HL-60 (cell line): ENCODE measurements around the gene PTPRT.

ENCODE experiments used
- DNase-seq, 2 experiments: peaks; one replicate each; pipeline ENCODE4 v3.0.0-alpha.2; 2010 to 2020; ENCODE audit warnings: low read depth in 1 of 2, low spot score in 1 of 2
- H3K27ac ChIP-seq: fragments of 250-450 bp; sonication (Bioruptor Pico); replicated peaks from 2 replicates; pipeline ENCODE4 v1.5.1; 2020; ENCODE audit warnings: mild to moderate bottlenecking, moderate library complexity
- H3K27me3 ChIP-seq: fragments of 250-450 bp; sonication (Bioruptor Pico); 2 replicates; pipeline ENCODE4 v1.5.1; 2021; ENCODE audit warnings: mild to moderate bottlenecking, moderate library complexity; ENCODE audit not compliant: insufficient read depth, poor library complexity, severe bottlenecking
- H3K4me3 ChIP-seq: replicated peaks from 2 replicates; pipeline ENCODE4 v1.5.1; 2011; ENCODE audit warnings: mild to moderate bottlenecking, control low read depth, low read length; ENCODE audit not compliant: insufficient read depth
- GABPA ChIP-seq: IDR thresholded peaks from 2 replicates; pipeline ENCODE4 v1.6.1; 2012; ENCODE audit warnings: low read depth
- POLR2AphosphoS5 ChIP-seq: IDR thresholded peaks from 2 replicates; pipeline ENCODE4 v1.6.1; 2012; ENCODE audit warnings: low read depth
- SPI1 ChIP-seq: IDR thresholded peaks from 2 replicates; pipeline ENCODE4 v1.6.1; 2012; ENCODE audit warnings: low read depth, mild to moderate bottlenecking, borderline replicate concordance
- TF ChIP-seq, protein P1 (sequence below): IDR thresholded peaks from 2 replicates; pipeline ENCODE4 v1.6.1; 2012; ENCODE audit warnings: low read depth; ENCODE audit not compliant: insufficient replicate concordance
- TF ChIP-seq, protein P2 (sequence below): IDR thresholded peaks from one replicate; pipeline ENCODE4 v1.5.1; 2011; ENCODE audit warnings: low read length, control low read depth, inconsistent platforms; ENCODE audit not compliant: insufficient read depth

Gene PTPRT

DNA sequence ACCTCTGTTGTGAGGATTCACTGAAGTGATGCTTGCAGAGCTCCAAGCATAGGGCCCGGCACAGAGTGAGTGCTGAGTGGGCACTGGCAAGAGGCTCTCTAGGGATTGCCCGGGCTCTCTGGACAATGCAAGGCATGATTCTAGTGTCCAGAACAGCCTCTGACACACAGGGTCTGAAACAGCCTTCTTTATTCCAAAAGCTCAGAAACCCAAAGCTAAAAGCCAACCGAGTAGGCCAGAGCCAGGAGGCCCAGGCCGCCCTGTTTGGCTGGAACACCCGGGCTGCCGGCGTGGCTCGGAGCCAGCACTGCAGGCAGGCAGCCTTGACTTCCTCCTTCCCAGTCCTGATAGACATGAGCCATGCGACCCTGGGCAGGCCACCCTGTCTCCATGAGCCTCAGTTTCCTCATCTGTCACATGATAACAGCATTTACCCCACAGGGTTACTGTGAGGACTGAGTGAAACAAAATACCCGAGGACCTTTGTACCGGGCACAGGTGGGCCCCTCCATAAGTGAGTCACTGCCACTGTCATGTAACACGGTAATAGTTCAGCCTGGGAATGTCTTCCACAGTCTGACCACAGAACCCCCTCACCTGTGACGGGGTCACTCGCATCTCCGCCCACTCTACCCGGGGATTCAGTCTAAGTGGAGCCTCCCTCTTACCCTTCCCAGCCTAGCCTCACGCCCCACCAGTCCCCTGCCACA, 51.5 kb downstream of the PTPRT start:
- Histone ChIP-seq H3K27ac (no peak overlapping the region), H3K27me3 (no peaks in the 10 kb centered on the region), H3K4me3 (no peak overlapping the region)
- no peak for DNase-seq
- TF ChIP-seq, protein P1, sequence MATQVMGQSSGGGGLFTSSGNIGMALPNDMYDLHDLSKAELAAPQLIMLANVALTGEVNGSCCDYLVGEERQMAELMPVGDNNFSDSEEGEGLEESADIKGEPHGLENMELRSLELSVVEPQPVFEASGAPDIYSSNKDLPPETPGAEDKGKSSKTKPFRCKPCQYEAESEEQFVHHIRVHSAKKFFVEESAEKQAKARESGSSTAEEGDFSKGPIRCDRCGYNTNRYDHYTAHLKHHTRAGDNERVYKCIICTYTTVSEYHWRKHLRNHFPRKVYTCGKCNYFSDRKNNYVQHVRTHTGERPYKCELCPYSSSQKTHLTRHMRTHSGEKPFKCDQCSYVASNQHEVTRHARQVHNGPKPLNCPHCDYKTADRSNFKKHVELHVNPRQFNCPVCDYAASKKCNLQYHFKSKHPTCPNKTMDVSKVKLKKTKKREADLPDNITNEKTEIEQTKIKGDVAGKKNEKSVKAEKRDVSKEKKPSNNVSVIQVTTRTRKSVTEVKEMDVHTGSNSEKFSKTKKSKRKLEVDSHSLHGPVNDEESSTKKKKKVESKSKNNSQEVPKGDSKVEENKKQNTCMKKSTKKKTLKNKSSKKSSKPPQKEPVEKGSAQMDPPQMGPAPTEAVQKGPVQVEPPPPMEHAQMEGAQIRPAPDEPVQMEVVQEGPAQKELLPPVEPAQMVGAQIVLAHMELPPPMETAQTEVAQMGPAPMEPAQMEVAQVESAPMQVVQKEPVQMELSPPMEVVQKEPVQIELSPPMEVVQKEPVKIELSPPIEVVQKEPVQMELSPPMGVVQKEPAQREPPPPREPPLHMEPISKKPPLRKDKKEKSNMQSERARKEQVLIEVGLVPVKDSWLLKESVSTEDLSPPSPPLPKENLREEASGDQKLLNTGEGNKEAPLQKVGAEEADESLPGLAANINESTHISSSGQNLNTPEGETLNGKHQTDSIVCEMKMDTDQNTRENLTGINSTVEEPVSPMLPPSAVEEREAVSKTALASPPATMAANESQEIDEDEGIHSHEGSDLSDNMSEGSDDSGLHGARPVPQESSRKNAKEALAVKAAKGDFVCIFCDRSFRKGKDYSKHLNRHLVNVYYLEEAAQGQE, result no peak
- TF ChIP-seq GABPA (no peak), POLR2AphosphoS5 (no peak), SPI1 (no peak)
- TF ChIP-seq, protein P2, sequence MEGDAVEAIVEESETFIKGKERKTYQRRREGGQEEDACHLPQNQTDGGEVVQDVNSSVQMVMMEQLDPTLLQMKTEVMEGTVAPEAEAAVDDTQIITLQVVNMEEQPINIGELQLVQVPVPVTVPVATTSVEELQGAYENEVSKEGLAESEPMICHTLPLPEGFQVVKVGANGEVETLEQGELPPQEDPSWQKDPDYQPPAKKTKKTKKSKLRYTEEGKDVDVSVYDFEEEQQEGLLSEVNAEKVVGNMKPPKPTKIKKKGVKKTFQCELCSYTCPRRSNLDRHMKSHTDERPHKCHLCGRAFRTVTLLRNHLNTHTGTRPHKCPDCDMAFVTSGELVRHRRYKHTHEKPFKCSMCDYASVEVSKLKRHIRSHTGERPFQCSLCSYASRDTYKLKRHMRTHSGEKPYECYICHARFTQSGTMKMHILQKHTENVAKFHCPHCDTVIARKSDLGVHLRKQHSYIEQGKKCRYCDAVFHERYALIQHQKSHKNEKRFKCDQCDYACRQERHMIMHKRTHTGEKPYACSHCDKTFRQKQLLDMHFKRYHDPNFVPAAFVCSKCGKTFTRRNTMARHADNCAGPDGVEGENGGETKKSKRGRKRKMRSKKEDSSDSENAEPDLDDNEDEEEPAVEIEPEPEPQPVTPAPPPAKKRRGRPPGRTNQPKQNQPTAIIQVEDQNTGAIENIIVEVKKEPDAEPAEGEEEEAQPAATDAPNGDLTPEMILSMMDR, result no peak

- Histone ChIP-seq H3K27me3 (no peaks in the 10 kb centered on the region), H3K27ac (no peak overlapping the region), H3K4me3 (no peak overlapping the region)
- TF ChIP-seq GABPA, result no peak
- TF ChIP-seq, protein P2, result no peak
- no peak for TF ChIP-seq POLR2AphosphoS5
- TF ChIP-seq SPI1, result no peak
- TF ChIP-seq, protein P1, result no peak
- no peak for DNase-seq
Measured at GRCh38 chr20:43137160-43137559, 52.5 kb downstream of the PTPRT start.

- no peak for DNase-seq
Measured at GRCh38 chr20:43124241-43124640, 65.5 kb downstream of the PTPRT start.

More at GRCh38 chr20:43124241-43124640, 65.5 kb downstream of the PTPRT start:
- TF ChIP-seq GABPA, result no peak
- no peak for TF ChIP-seq POLR2AphosphoS5
- no peak for TF ChIP-seq SPI1
- TF ChIP-seq, protein P1, result no peak
- TF ChIP-seq, protein P2, result no peak
- peaks cover 2% of the 10 kb centered on the region for H3K27me3 ChIP-seq
- H3K27ac ChIP-seq, result no peak overlapping the region
- no peak overlapping the region for H3K4me3 ChIP-seq
